SK-N-SH (cell line): Measurements from ENCODE around the gene CCL22. TPM values are rescaled to one million over a fixed set of nuclear protein-coding genes. Genes with fewer than 3 reads are reported as not detected.

Source experiments
- CTCF ChIA-PET: fragments of 300-600, 350-600 bp; formaldehyde crosslinking; extraction: SDS; loops from one replicate; lab custom pipeline; 2021; lab: Yijun Ruan, JAX
- POLR2A ChIA-PET: fragments of 350-600 bp; sonication (Branson Sonifier 250); formaldehyde crosslinking; extraction: SDS; loops from one replicate; lab custom pipeline; 2020; ENCODE audit warnings: antibody characterized with exemption, inconsistent platforms; lab: Yijun Ruan, JAX
- DNase-seq: peaks from one replicate; pipeline ENCODE4 v3.0.0; 2012
- H2AFZ ChIP-seq: fragments of 200-600 bp; sonication (generic); 2 replicates; pipeline ENCODE4 v1.8.1; 2016; ENCODE audit warnings: antibody characterized with exemption, mild to moderate bottlenecking, low read depth
- H3F3A ChIP-seq: fragments of 200-600 bp; sonication (generic); replicated peaks from 2 replicates; pipeline ENCODE3; 2016; ENCODE audit warnings: antibody characterized with exemption, mild to moderate bottlenecking; ENCODE audit not compliant: insufficient read depth
- H3K27ac ChIP-seq, 2 experiments: fragments of 200-500 bp in 1 of 2; fragments of 200-600 bp in 1 of 2; sonication (Bioruptor generic) in 1 of 2; sonication (generic), shearing (Covaris generic) in 1 of 2; 2 replicates each; pipeline versions ENCODE4 v1.5.1 to v1.6.1; 2014 to 2016; ENCODE audit warnings: low read depth in 2 of 2, inconsistent platforms in 1 of 2, low read length in 1 of 2, mild to moderate bottlenecking in 1 of 2, mixed read lengths in 1 of 2
- H3K27me3 ChIP-seq: fragments of 200-600 bp; sonication (generic), shearing (Covaris generic); 2 replicates; pipeline ENCODE4 v1.6.1; 2016; ENCODE audit warnings: mixed run types; ENCODE audit not compliant: insufficient read depth
- H3K36me3 ChIP-seq, 2 experiments: fragments of 200-500 bp in 1 of 2; fragments of 200-600 bp in 1 of 2; sonication (Bioruptor generic) in 1 of 2; sonication (generic) in 1 of 2; replicated peaks in 1 of 2; 2 replicates each; pipeline versions ENCODE3 to v1.5.1; 2014 to 2016; ENCODE audit warnings: low read length in 1 of 2, mild to moderate bottlenecking in 1 of 2; ENCODE audit not compliant: insufficient read depth in 2 of 2, control insufficient read depth in 1 of 2
- H3K4me1 ChIP-seq, 2 experiments: fragments of 200-500 bp in 1 of 2; fragments of 200-600 bp in 1 of 2; sonication (Bioruptor generic) in 1 of 2; sonication (generic), shearing (Covaris generic) in 1 of 2; 2 replicates each; pipeline versions ENCODE4 v1.5.1 to v1.6.1; 2014 to 2016; ENCODE audit warnings: low read depth in 1 of 2, low read length in 1 of 2, mixed run types in 1 of 2; ENCODE audit not compliant: insufficient read depth in 2 of 2, control insufficient read depth in 1 of 2
- H3K4me2 ChIP-seq: fragments of 200-600 bp; sonication (generic), shearing (Covaris generic); 2 replicates; pipeline ENCODE4 v1.6.1; 2017; ENCODE audit warnings: mixed run types
- H3K4me3 ChIP-seq, 2 experiments: fragments of 200-500 bp in 1 of 2; fragments of 200-600 bp in 1 of 2; sonication (Bioruptor generic) in 1 of 2; sonication (generic), shearing (Covaris generic) in 1 of 2; 2 replicates each; pipeline versions ENCODE4 v1.5.1 to v1.8.1; 2014 to 2016; ENCODE audit warnings: low read depth in 2 of 2, inconsistent platforms in 1 of 2, low read length in 1 of 2, mild to moderate bottlenecking in 1 of 2, mixed read lengths in 1 of 2, moderate library complexity in 1 of 2
- H3K79me2 ChIP-seq: fragments of 200-600 bp; sonication (generic); 2 replicates; pipeline ENCODE4 v1.8.1; 2017; ENCODE audit warnings: mild to moderate bottlenecking; ENCODE audit not compliant: insufficient read depth
- H3K9ac ChIP-seq: fragments of 200-600 bp; sonication (generic); 2 replicates; pipeline ENCODE4 v1.6.1; 2017; ENCODE audit warnings: mixed run types
- H3K9me2 ChIP-seq: fragments of 200-600 bp; sonication (generic); 2 replicates; pipeline ENCODE4 v1.6.1; 2017; ENCODE audit warnings: mixed run types
- H3K9me3 ChIP-seq: fragments of 200-600 bp; sonication (generic); 2 replicates; pipeline ENCODE4 v1.6.1; 2017; ENCODE audit warnings: mixed run types, mild to moderate bottlenecking, moderate library complexity
- H4K20me1 ChIP-seq: fragments of 200-600 bp; sonication (generic); 2 replicates; pipeline ENCODE4 v1.6.1; 2017; ENCODE audit warnings: mild to moderate bottlenecking, mixed run types; ENCODE audit not compliant: insufficient read depth
- CHD2 ChIP-seq: fragments of 150-350 bp; IDR thresholded peaks from 2 replicates; pipeline ENCODE4 v1.6.1; 2018; ENCODE audit warnings: low read length; ENCODE audit not compliant: partially characterized antibody
- ELF1 ChIP-seq: IDR thresholded peaks from 2 replicates; pipeline ENCODE4 v1.4.0; 2012
- EP300 ChIP-seq, 2 experiments: IDR thresholded peaks; 2 replicates each; pipeline versions ENCODE4 v1.4.0 to v1.6.1; 2012; ENCODE audit warnings: borderline replicate concordance in 1 of 2, low read depth in 1 of 2, low read length in 1 of 2
- GABPA ChIP-seq: IDR thresholded peaks from 2 replicates; pipeline ENCODE4 v1.4.0; 2012; ENCODE audit warnings: low read depth, mild to moderate bottlenecking
- IRF3 ChIP-seq: fragments of 150-350 bp; IDR thresholded peaks from 2 replicates; pipeline ENCODE4 v1.6.1; 2016; ENCODE audit warnings: mild to moderate bottlenecking, low read depth, low read length
- JUND ChIP-seq: IDR thresholded peaks from 2 replicates; pipeline ENCODE4 v1.4.0; 2012
- MEF2A ChIP-seq: IDR thresholded peaks from 2 replicates; pipeline ENCODE4 v1.4.0; 2012; ENCODE audit warnings: low read depth, borderline replicate concordance
- POLR2AphosphoS5 ChIP-seq: IDR thresholded peaks from 2 replicates; pipeline ENCODE4 v1.6.1; 2012; ENCODE audit warnings: low read depth, low read length
- RAD21 ChIP-seq: IDR thresholded peaks from 2 replicates; pipeline ENCODE4 v1.6.1; 2012; ENCODE audit warnings: mild to moderate bottlenecking, low read length
- RXRA ChIP-seq: IDR thresholded peaks from 2 replicates; pipeline ENCODE4 v1.4.0; 2012; ENCODE audit warnings: low read depth, mild to moderate bottlenecking, borderline replicate concordance
- SIN3A ChIP-seq: IDR thresholded peaks from 2 replicates; pipeline ENCODE4 v1.6.1; 2012; ENCODE audit warnings: low read depth, mild to moderate bottlenecking, low read length, moderate library complexity, borderline replicate concordance
- SMC3 ChIP-seq: IDR thresholded peaks from 2 replicates; pipeline ENCODE4 v1.6.1; 2012; ENCODE audit warnings: low read depth, low read length, improper control_type of control experiment
- TCF12 ChIP-seq: IDR thresholded peaks from 2 replicates; pipeline ENCODE4 v1.4.0; 2012
- TEAD4 ChIP-seq: IDR thresholded peaks from 2 replicates; pipeline ENCODE4 v1.4.0; 2012; ENCODE audit warnings: mild to moderate bottlenecking, borderline replicate concordance; ENCODE audit not compliant: insufficient read depth
- USF1 ChIP-seq: IDR thresholded peaks from 2 replicates; pipeline ENCODE4 v1.4.0; 2012; ENCODE audit warnings: low read depth, borderline replicate concordance
- WGBS: methylation state at CpG from one replicate; pipeline ENCODE4 v1.1.6; 2017; ENCODE audit warnings: low lambda C conversion rate; 5-methylcytosine and 5-hydroxymethylcytosine counted together
- polyA plus RNA-seq, 3 experiments: library from polyadenylated mRNA; depleted of rRNA; stranded (reverse); fragments of >200 nt; gene quantifications; 2 replicates each; pipeline ENCODE4 v1.2.3, GENCODE V29; 2012
- TF ChIP-seq, protein P1 (sequence below): IDR thresholded peaks from 2 replicates; pipeline ENCODE4 v1.6.1; 2012; ENCODE audit warnings: mild to moderate bottlenecking, low read depth, low read length, moderate library complexity
- TF ChIP-seq, protein P2 (sequence below): fragments of 150-350 bp; IDR thresholded peaks from 2 replicates; pipeline ENCODE4 v1.6.1; 2017; ENCODE audit warnings: antibody characterized with exemption, low read length, low read depth, borderline replicate concordance

Gene CCL22
- polyA plus RNA-seq, 1 of the 3 experiments (the other 2 are of a cell fraction) = not detected

DNA sequence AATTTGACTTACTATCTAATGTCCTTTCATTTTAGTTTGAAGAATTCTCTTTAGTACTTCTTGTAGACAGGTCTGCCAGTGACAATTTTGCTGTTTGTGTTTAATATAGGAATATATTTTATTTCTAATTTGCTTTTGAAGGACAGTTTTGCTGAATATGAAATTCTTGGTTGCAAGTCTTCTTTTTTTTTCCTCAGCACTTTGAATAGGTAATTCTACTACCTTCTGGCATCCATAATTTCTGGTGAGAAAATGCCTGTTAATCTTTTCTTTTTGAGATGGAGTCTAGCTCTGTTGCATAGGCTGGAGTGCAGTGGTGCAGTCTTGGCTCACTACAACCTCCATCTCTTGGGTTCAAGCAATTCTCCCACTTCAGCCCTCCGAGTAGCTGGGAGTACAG is 25.2 kb upstream of the CCL22 start:
- Histone ChIP-seq H2AFZ (no peak overlapping the region), H3K4me3 (no peak overlapping the region), H3K27me3 (no peaks in the 10 kb centered on the region), H3K79me2 (no peaks in the 10 kb centered on the region), H3K9me2 (no peaks in the 10 kb centered on the region), H3K27ac (no peak overlapping the region), H3K9ac (no peak overlapping the region), H3K36me3 (no peaks in the 10 kb centered on the region), H3K4me2 (no peak overlapping the region), H3K9me3 (0 out of 2 replicates have a peak, but pooled peaks cover 6% of the 10 kb centered on the region), H4K20me1 (no peaks in the 10 kb centered on the region), H3F3A (no peaks in the 10 kb centered on the region), H3K4me1 (no peaks in the 10 kb centered on the region)
- 62% methylated on average over 1 of the region's 1 CpG for WGBS
- TF ChIP-seq, protein P1, sequence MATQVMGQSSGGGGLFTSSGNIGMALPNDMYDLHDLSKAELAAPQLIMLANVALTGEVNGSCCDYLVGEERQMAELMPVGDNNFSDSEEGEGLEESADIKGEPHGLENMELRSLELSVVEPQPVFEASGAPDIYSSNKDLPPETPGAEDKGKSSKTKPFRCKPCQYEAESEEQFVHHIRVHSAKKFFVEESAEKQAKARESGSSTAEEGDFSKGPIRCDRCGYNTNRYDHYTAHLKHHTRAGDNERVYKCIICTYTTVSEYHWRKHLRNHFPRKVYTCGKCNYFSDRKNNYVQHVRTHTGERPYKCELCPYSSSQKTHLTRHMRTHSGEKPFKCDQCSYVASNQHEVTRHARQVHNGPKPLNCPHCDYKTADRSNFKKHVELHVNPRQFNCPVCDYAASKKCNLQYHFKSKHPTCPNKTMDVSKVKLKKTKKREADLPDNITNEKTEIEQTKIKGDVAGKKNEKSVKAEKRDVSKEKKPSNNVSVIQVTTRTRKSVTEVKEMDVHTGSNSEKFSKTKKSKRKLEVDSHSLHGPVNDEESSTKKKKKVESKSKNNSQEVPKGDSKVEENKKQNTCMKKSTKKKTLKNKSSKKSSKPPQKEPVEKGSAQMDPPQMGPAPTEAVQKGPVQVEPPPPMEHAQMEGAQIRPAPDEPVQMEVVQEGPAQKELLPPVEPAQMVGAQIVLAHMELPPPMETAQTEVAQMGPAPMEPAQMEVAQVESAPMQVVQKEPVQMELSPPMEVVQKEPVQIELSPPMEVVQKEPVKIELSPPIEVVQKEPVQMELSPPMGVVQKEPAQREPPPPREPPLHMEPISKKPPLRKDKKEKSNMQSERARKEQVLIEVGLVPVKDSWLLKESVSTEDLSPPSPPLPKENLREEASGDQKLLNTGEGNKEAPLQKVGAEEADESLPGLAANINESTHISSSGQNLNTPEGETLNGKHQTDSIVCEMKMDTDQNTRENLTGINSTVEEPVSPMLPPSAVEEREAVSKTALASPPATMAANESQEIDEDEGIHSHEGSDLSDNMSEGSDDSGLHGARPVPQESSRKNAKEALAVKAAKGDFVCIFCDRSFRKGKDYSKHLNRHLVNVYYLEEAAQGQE = no peak
- TF ChIP-seq ELF1 (no peak), POLR2AphosphoS5 (no peak), SMC3 (no peak), RAD21 (no peak)
- ChIA-PET POLR2A (no interaction called here), CTCF (interaction anchor here (1.1 kb wide), 1 partner anchor 11 kb away, joined by 3 read pairs; no protein-coding TSS in a partner anchor)
- DNase-seq = no peak

- Histone ChIP-seq H3K79me2 (no peaks in the 10 kb centered on the region), H3K9me3 (0 out of 2 replicates have a peak, but pooled peaks cover 6% of the 10 kb centered on the region), H3K27me3 (no peaks in the 10 kb centered on the region), H3K4me3 (no peak overlapping the region), H3F3A (peaks cover under 1% of the 10 kb centered on the region), H4K20me1 (no peaks in the 10 kb centered on the region), H3K4me2 (no peak overlapping the region), H2AFZ (no peak overlapping the region), H3K36me3 (no peaks in the 10 kb centered on the region), H3K9me2 (no peaks in the 10 kb centered on the region), H3K4me1 (no peaks in the 10 kb centered on the region), H3K27ac (no peak overlapping the region), H3K9ac (no peak overlapping the region)
- WGBS = 88% methylated on average over 4 of the region's 4 CpGs
- DNase-seq = no peak
- CTCF ChIA-PET = interaction anchor here (1.8 kb wide), 1 partner anchor 10 kb away, joined by 6 read pairs; no protein-coding TSS in a partner anchor
- POLR2A ChIA-PET = no interaction called here
- TF ChIP-seq TCF12 = no peak
- no peak for TF ChIP-seq USF1
- no peak for TF ChIP-seq RXRA
- no peak for TF ChIP-seq GABPA
- no peak for TF ChIP-seq CHD2
- no peak for TF ChIP-seq IRF3
- no peak for TF ChIP-seq TEAD4
- TF ChIP-seq, protein P1 = no peak
- TF ChIP-seq, protein P2, sequence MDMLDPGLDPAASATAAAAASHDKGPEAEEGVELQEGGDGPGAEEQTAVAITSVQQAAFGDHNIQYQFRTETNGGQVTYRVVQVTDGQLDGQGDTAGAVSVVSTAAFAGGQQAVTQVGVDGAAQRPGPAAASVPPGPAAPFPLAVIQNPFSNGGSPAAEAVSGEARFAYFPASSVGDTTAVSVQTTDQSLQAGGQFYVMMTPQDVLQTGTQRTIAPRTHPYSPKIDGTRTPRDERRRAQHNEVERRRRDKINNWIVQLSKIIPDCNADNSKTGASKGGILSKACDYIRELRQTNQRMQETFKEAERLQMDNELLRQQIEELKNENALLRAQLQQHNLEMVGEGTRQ = no peak
- TF ChIP-seq POLR2AphosphoS5 = no peak
- TF ChIP-seq JUND = no peak
- no peak for TF ChIP-seq SIN3A
- no peak for TF ChIP-seq EP300 (IDR thresholded peaks at IDR 0.05; ENCODE audit: borderline replicate concordance in 1 of 2, low read depth in 1 of 2, low read length in 1 of 2)
- TF ChIP-seq MEF2A = no peak
Observed at GRCh38 chr16:57335366-57335765, 23.2 kb upstream of the CCL22 start.
